Thyroid gland (tissue), 4 donors: ENCODE data around the gene NKX2-2. TPM values are rescaled to one million over a fixed set of nuclear protein-coding genes. Genes with fewer than 3 reads are reported as not detected.

Source experiments
- DNase-seq, 2 donors: peaks; one replicate each; pipeline ENCODE4 v3.0.0-alpha.2; 2019
- H3K27ac ChIP-seq, 3 donors: fragments of 200-600 bp; sonication (generic); 1 replicate in 2 of 3; 2 replicates in 1 of 3; pipeline ENCODE4 v1.5.1; 2016 to 2019; ENCODE audit warnings: mild to moderate bottlenecking in 1 of 3, moderate library complexity in 1 of 3
- H3K27me3 ChIP-seq: fragments of 200-600 bp; sonication (generic); one replicate; pipeline ENCODE4 v1.5.1; 2019
- H3K36me3 ChIP-seq, 2 donors: fragments of 200-600 bp; sonication (generic); one replicate each; pipeline ENCODE4 v1.5.1; 2016 to 2019
- H3K4me1 ChIP-seq, 2 donors: fragments of 200-600 bp; sonication (generic); one replicate each; pipeline ENCODE4 v1.5.1; 2017 to 2019
- H3K4me3 ChIP-seq, 3 donors: fragments of 200-600 bp; sonication (generic); replicated peaks in 1 of 3; 1 replicate in 2 of 3; 2 replicates in 1 of 3; pipeline ENCODE4 v1.5.1; 2016; ENCODE audit warnings: mild to moderate bottlenecking in 1 of 3
- H3K9me3 ChIP-seq: fragments of 200-600 bp; sonication (generic); one replicate; pipeline ENCODE4 v1.5.1; 2017
- CTCF ChIP-seq, 6 experiments: fragments of 200-600 bp in 3 of 6; fragments of 450-650 bp in 3 of 6; sonication (generic) in 3 of 6; IDR thresholded peaks; one replicate each; pipeline ENCODE4 v1.5.1; 2016 to 2019; ENCODE audit warnings: antibody characterized with exemption in 6 of 6, mild to moderate bottlenecking in 2 of 6, inconsistent platforms in 1 of 6, moderate library complexity in 1 of 6
- POLR2A ChIP-seq, 2 donors: fragments of 450-650 bp; IDR thresholded peaks; one replicate each; pipeline ENCODE4 v1.6.1; 2017; ENCODE audit warnings: antibody characterized with exemption in 2 of 2, mild to moderate bottlenecking in 2 of 2, moderate library complexity in 1 of 2
- WGBS, 2 donors: methylation state at CpG; one replicate each; pipeline ENCODE4 v1.1.5; 2017; 5-methylcytosine and 5-hydroxymethylcytosine counted together
- intact Hi-C: fragments of 100-400 bp; cut with DNase I; formaldehyde crosslinking; loops from one replicate; pipeline ENCODE4 v1.15.1; 2023
- total RNA-seq, 4 donors: library from RNA; depleted of rRNA; stranded (reverse); fragments of >200 nt; gene quantifications; one replicate each; pipeline ENCODE4 v1.2.3, GENCODE V29; 2016

Gene NKX2-2
- total RNA-seq, 4 donors from 2014 or later: 0.42 TPM; not detected in 3

GRCh38 chr20:21518292-21518991 lies 4.6 kb upstream of the NKX2-2 start:
- Histone ChIP-seq H3K4me3 (no peak overlapping the region), H3K36me3 (no peaks in the 10 kb centered on the region), H3K4me1 (peaks cover 24 to 53% of the 10 kb centered on the region in 2 donors), H3K27ac (no peak overlapping the region), H3K27me3 (peaks cover 79% of the 10 kb centered on the region), H3K9me3 (no peaks in the 10 kb centered on the region)
- no peak for DNase-seq
- intact Hi-C loops: no loop called here
- TF ChIP-seq POLR2A (IDR thresholded peaks at IDR 0.05) (no peak), CTCF (IDR thresholded peaks at IDR 0.05) (no peak)
- WGBS, 2 donors: 3 to 6% methylated on average over 27 to 29 of the region's 37 CpGs

- TF ChIP-seq CTCF (IDR thresholded peaks at IDR 0.05) (no peak), POLR2A (IDR thresholded peaks at IDR 0.05) (no peak)
- 4% methylated on average over 30 to 32 of the region's 32 CpGs for WGBS, 2 donors
- peaks cover 28 to 56% of the 10 kb centered on the region in 2 donors for H3K4me1 ChIP-seq
Observed at GRCh38 chr20:21517566-21518277, 3.9 kb upstream of the NKX2-2 start.

GRCh38 chr20:21516861-21517565 lies 3.1 kb upstream of the NKX2-2 start:
- Histone ChIP-seq H3K9me3 (no peaks in the 10 kb centered on the region), H3K4me1 (peaks cover 32 to 56% of the 10 kb centered on the region in 2 donors), H3K36me3 (no peaks in the 10 kb centered on the region), H3K4me3 (no peak overlapping the region), H3K27me3 (peaks cover 89% of the 10 kb centered on the region), H3K27ac (no peak overlapping the region)
- intact Hi-C loops: no loop called here
- no peak for DNase-seq
- 4 to 10% methylated on average over 28 to 30 of the region's 32 CpGs for WGBS, 2 donors
- TF ChIP-seq CTCF (IDR thresholded peaks at IDR 0.05): no peak
- no peak for TF ChIP-seq POLR2A (IDR thresholded peaks at IDR 0.05)

More at GRCh38 chr20:21517566-21518277, 3.9 kb upstream of the NKX2-2 start:
- no peak overlapping the region for H3K27ac ChIP-seq
- H3K4me3 ChIP-seq: no peak overlapping the region
- no peaks in the 10 kb centered on the region for H3K36me3 ChIP-seq
- no peaks in the 10 kb centered on the region for H3K9me3 ChIP-seq
- DNase-seq: no peak
- peaks cover 86% of the 10 kb centered on the region for H3K27me3 ChIP-seq
- intact Hi-C loops: no loop called here

GRCh38 chr20:21516180-21516567 lies 2.3 kb upstream of the NKX2-2 start:
- peaks cover 31 to 55% of the 10 kb centered on the region in 2 donors for H3K4me1 ChIP-seq

More at GRCh38 chr20:21516180-21516567, 2.3 kb upstream of the NKX2-2 start:
- Histone ChIP-seq H3K9me3 (no peaks in the 10 kb centered on the region), H3K36me3 (no peaks in the 10 kb centered on the region), H3K27ac (no peak overlapping the region), H3K4me3 (no peak overlapping the region), H3K27me3 (peaks cover 88% of the 10 kb centered on the region)
- 4 to 10% methylated on average over 20 of the region's 20 CpGs for WGBS, 2 donors
- TF ChIP-seq CTCF (IDR thresholded peaks at IDR 0.05) (no peak), POLR2A (IDR thresholded peaks at IDR 0.05) (no peak)
- intact Hi-C loops: no loop called here
- DNase-seq: no peak
